B cell (primary cell): ENCODE measurements around the gene PTPRC. TPM values are rescaled to one million over a fixed set of nuclear protein-coding genes. Genes with fewer than 3 reads are reported as not detected.

Source experiments
- ATAC-seq: fragments of 200-7000 bp; cut with Tn5 transposase; one replicate; pipeline ENCODE4 v1.10.0; 2021; ENCODE audit warnings: low read depth, mild to moderate bottlenecking, moderate number of reproducible peaks, moderate library complexity
- CTCF ChIA-PET: fragments of 350-600 bp; sonication (Branson Sonifier 250); formaldehyde crosslinking; loops from one replicate; lab custom pipeline; 2021; ENCODE audit warnings: antibody characterized with exemption, inconsistent platforms; lab: Charles Lee
- POLR2A ChIA-PET: fragments of 350-600 bp; sonication (Branson Sonifier 250); formaldehyde crosslinking; loops from one replicate; lab custom pipeline; 2021; ENCODE audit warnings: antibody characterized with exemption; lab: Charles Lee
- DNase-seq: peaks from one replicate; pipeline ENCODE4 v3.0.0; 2013
- H2AFZ ChIP-seq: 2 replicates; pipeline ENCODE4 v1.6.1; 2012; ENCODE audit warnings: mild to moderate bottlenecking, low read depth, low read length; ENCODE audit not compliant: insufficient read depth, poor library complexity, severe bottlenecking
- H3K27ac ChIP-seq, 2 donors: 1 replicate in 1 of 2; 2 replicates in 1 of 2; pipeline ENCODE4 v1.5.1; 2012 to 2013; ENCODE audit warnings: low read length in 2 of 2, mild to moderate bottlenecking in 2 of 2, moderate library complexity in 1 of 2
- H3K27me3 ChIP-seq, 4 experiments: fragments of 200-600 bp in 1 of 4; sonication (generic) in 1 of 4; replicated peaks in 1 of 4; 1 replicate in 2 of 4; 2 replicates in 2 of 4; pipeline versions ENCODE4 v1.6.1 to v1.7.0; 2013 to 2016; ENCODE audit warnings: low read length in 3 of 4, mild to moderate bottlenecking in 2 of 4, mixed read lengths in 1 of 4, moderate library complexity in 1 of 4; ENCODE audit not compliant: insufficient read depth in 4 of 4, control insufficient read depth in 3 of 4; ENCODE audit errors: control extremely low read depth in 1 of 4
- H3K36me3 ChIP-seq, 2 experiments: replicated peaks in 1 of 2; 1 replicate in 1 of 2; 2 replicates in 1 of 2; pipeline versions ENCODE4 v1.6.1 to v1.7.1; 2013; ENCODE audit warnings: low read length in 1 of 2; ENCODE audit not compliant: insufficient read depth in 2 of 2, control insufficient read depth in 1 of 2; ENCODE audit errors: control extremely low read depth in 1 of 2, extremely low read depth in 1 of 2
- H3K4me1 ChIP-seq, 2 donors: fragments of 200-600 bp in 1 of 2; sonication (generic) in 1 of 2; 1 replicate in 1 of 2; 2 replicates in 1 of 2; pipeline versions ENCODE4 v1.5.1 to v1.6.1; 2013 to 2017; ENCODE audit warnings: low read length in 2 of 2; ENCODE audit not compliant: control insufficient read depth in 2 of 2, insufficient read depth in 2 of 2
- H3K4me2 ChIP-seq: replicated peaks from 2 replicates; pipeline ENCODE3; 2012; ENCODE audit warnings: mild to moderate bottlenecking, low read depth, low read length; ENCODE audit not compliant: poor library complexity, severe bottlenecking
- H3K4me3 ChIP-seq, 5 experiments: fragments of 200-600 bp in 1 of 5; sonication (generic) in 1 of 5; 1 replicate in 3 of 5; 2 replicates in 2 of 5; pipeline versions ENCODE4 v1.5.1 to v1.7.0; 2011 to 2016; ENCODE audit warnings: low read length in 4 of 5, mild to moderate bottlenecking in 4 of 5, low read depth in 2 of 5, control low read depth in 1 of 5, moderate library complexity in 1 of 5; ENCODE audit not compliant: insufficient read depth in 1 of 5; ENCODE audit errors: control extremely low read depth in 1 of 5, extremely low read depth in 1 of 5
- H3K79me2 ChIP-seq: fragments of 200-600 bp; sonication (generic); one replicate; pipeline ENCODE4 v1.6.0; 2016; ENCODE audit warnings: low read length; ENCODE audit not compliant: control insufficient read depth, insufficient read depth
- H3K9ac ChIP-seq: fragments of 200-600 bp; sonication (generic); 2 replicates; pipeline ENCODE4 v1.6.1; 2017; ENCODE audit warnings: mild to moderate bottlenecking, low read length, moderate library complexity
- H3K9me3 ChIP-seq, 3 donors: one replicate each; pipeline versions ENCODE4 v1.6.1 to v1.7.1; 2013; ENCODE audit warnings: low read length in 2 of 3; ENCODE audit not compliant: control insufficient read depth in 2 of 3, insufficient read depth in 1 of 3; ENCODE audit errors: control extremely low read depth in 1 of 3
- H4K20me1 ChIP-seq: 2 replicates; pipeline ENCODE4 v1.6.0; 2012; ENCODE audit warnings: mild to moderate bottlenecking, low read length; ENCODE audit not compliant: insufficient read depth, control insufficient read depth, poor library complexity, severe bottlenecking
- H3K27ac Mint-ChIP-seq: one replicate; pipeline ENCODE4 v1.8.0; 2021; ENCODE audit warnings: mixed read lengths
- H3K27me3 Mint-ChIP-seq: one replicate; pipeline ENCODE4 v1.8.0; 2021; ENCODE audit warnings: mixed read lengths
- H3K4me1 Mint-ChIP-seq: one replicate; pipeline ENCODE4 v1.8.0; 2021; ENCODE audit warnings: mixed read lengths
- H3K4me3 Mint-ChIP-seq: one replicate; pipeline ENCODE4 v1.8.0; 2021; ENCODE audit warnings: mixed read lengths
- H3K9me3 Mint-ChIP-seq: one replicate; pipeline ENCODE4 v1.8.0; 2022; ENCODE audit warnings: mixed read lengths; ENCODE audit not compliant: insufficient read depth
- CTCF ChIP-seq: fragments of 200-600 bp; IDR thresholded peaks from one replicate; pipeline ENCODE4 v1.8.0; 2022; ENCODE audit warnings: antibody characterized with exemption, mild to moderate bottlenecking
- EZH2 ChIP-seq: IDR thresholded peaks from 2 replicates; pipeline ENCODE4 v1.6.1; 2012; ENCODE audit warnings: borderline replicate concordance, low read depth, mild to moderate bottlenecking, moderate library complexity, low read length; ENCODE audit not compliant: insufficient read depth, poor library complexity, severe bottlenecking
- WGBS: methylation state at CpG from one replicate; pipeline ENCODE4 v1.1.5; 2013; ENCODE audit warnings: missing lambda C conversion rate; ENCODE audit not compliant: insufficient coverage; 5-methylcytosine and 5-hydroxymethylcytosine counted together
- intact Hi-C: fragments of 100-400 bp; cut with micrococcal nuclease; formaldehyde crosslinking; loops from one replicate; pipeline ENCODE4 v1.10.0; 2022
- polyA plus RNA-seq: library from polyadenylated mRNA; depleted of rRNA; stranded (reverse); fragments of >200 nt; gene quantifications from 2 replicates; pipeline ENCODE4 v1.2.3, GENCODE V29; 2012
- total RNA-seq, 2 donors: library from RNA; stranded (reverse); fragments of 120-200 nt in 1 of 2; gene quantifications; 1 replicate in 1 of 2; 2 replicates in 1 of 2; pipeline versions ENCODE4 v1.2.3 to v1.2.4, GENCODE V29; 2013 to 2022

The PTPRC gene
- total and polyA plus RNA-seq, 2 donors (not counting 1 experiment from before 2014, with no cell fraction given) = 151 to 543 TPM

GRCh38 chr1:198780376-198780775 lies 141.5 kb downstream of the PTPRC start:
- Mint-ChIP-seq H3K27ac (no peak overlapping the region), H3K9me3 (no peaks in the 10 kb centered on the region), H3K4me3 (no peak overlapping the region), H3K27me3 (no peaks in the 10 kb centered on the region), H3K4me1 (no peaks in the 10 kb centered on the region)
- intact Hi-C loops = no loop called here
- H3K27me3 ChIP-seq = no peaks in the 10 kb centered on the region
- no peaks in the 10 kb centered on the region for H3K36me3 ChIP-seq
- no peak overlapping the region for H2AFZ ChIP-seq
- H3K4me2 ChIP-seq = no peak overlapping the region
- no peaks in the 10 kb centered on the region for H3K4me1 ChIP-seq
- ATAC-seq (no peak), DNase-seq (no peak)
- ChIA-PET CTCF (no interaction called here), POLR2A (no interaction called here)
- H3K79me2 ChIP-seq = no peaks in the 10 kb centered on the region
- H3K27ac ChIP-seq = no peak overlapping the region
- no peaks in the 10 kb centered on the region for H4K20me1 ChIP-seq
- no peak overlapping the region for H3K9ac ChIP-seq
- no peak for TF ChIP-seq EZH2
- TF ChIP-seq CTCF = no peak
- WGBS = 94% methylated on average over 1 of the region's 1 CpG
- no peaks in the 10 kb centered on the region for H3K9me3 ChIP-seq
- no peak overlapping the region for H3K4me3 ChIP-seq

DNA sequence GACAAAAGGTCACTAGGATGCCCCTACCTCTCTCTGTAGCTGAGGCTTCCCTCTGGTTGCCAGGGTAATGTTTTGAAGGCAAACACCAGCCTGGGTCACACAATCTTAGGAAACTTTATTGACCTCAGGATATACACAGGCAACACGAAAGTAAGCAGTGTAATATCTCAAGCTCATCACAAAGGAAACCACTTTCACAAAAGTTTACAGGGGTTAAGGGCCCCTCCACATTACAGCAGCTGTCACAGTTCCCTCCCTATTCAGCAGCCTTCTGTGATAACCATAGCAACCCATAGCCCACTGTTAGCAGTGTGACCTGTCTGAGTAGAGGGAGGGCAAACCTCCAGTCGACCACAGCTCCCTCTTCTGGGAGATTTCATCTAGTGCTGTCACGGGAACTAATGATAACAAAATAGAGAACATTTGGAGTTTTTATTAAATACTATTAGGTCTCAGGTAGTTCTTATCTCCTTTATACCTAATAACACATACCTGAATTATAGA lies 149.8 kb downstream of the PTPRC start:
- peak; percentile 28 for ATAC-seq
- no peak overlapping the region for H3K27ac Mint-ChIP-seq
- CTCF ChIA-PET = no interaction called here
- Histone ChIP-seq H3K4me2 (no peak overlapping the region), H3K4me1 (no peaks in the 10 kb centered on the region), H3K36me3 (no peaks in the 10 kb centered on the region), H3K27me3 (no peaks in the 10 kb centered on the region), H3K79me2 (no peaks in the 10 kb centered on the region), H3K4me3 (no peak overlapping the region), H3K9ac (no peak overlapping the region), H4K20me1 (no peaks in the 10 kb centered on the region), H3K27ac (no peak overlapping the region), H3K9me3 (no peaks in the 10 kb centered on the region), H2AFZ (no peak overlapping the region)
- no peak overlapping the region for H3K4me3 Mint-ChIP-seq
- H3K4me1 Mint-ChIP-seq = no peaks in the 10 kb centered on the region
- POLR2A ChIA-PET = no interaction called here
- TF ChIP-seq EZH2 (no peak), CTCF (peak; percentile 10)
- H3K9me3 Mint-ChIP-seq = no peaks in the 10 kb centered on the region
- 50% methylated on average over 1 of the region's 3 CpGs for WGBS
- intact Hi-C loops = no loop called here
- peak; percentile 16 for DNase-seq
- H3K27me3 Mint-ChIP-seq = no peaks in the 10 kb centered on the region
